ENCODE measurements around the gene DEGS2.

The DEGS2 gene

DNA sequence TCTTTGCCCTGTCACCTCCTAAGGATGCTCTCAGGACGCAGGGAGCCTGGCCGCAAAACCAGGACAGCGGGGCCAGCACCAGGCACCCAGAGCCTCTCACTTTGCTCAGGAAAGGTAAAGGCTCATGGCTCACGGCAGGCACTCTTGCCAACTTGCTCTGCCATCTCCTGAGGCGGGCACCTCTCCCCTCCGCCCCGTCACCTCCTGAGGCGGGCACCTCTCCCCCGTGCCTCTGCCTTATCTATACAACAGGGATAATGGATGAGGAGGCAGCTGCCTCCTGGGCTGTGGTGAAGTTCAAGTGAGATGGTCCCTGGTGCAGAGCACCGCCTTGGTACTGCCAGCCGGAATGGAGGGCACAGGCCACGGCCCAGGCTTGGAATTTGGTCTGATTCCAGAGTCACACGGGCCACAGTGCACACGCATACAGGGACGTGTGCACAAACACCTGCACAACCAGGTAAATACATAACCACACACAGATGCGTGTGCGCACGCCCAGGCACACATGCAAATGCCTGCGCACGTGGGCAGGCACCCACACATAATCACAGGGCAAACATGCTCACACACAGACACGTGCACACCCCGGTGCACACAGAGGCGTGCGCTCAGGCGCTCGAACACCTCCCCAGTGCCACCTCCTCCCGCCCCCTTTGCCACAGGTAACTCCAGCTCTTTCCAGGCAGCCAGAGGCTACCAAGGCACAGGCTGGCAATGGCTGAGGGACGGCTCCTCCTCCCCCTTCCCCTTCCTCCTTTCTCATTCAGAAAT is 11.6 kb downstream of the DEGS2 start:
- DNase-seq: no peak

- DNase-seq: peak; percentile 59
Measured at GRCh38 chr14:100147181-100147631, 12.2 kb downstream of the DEGS2 start.

DNA sequence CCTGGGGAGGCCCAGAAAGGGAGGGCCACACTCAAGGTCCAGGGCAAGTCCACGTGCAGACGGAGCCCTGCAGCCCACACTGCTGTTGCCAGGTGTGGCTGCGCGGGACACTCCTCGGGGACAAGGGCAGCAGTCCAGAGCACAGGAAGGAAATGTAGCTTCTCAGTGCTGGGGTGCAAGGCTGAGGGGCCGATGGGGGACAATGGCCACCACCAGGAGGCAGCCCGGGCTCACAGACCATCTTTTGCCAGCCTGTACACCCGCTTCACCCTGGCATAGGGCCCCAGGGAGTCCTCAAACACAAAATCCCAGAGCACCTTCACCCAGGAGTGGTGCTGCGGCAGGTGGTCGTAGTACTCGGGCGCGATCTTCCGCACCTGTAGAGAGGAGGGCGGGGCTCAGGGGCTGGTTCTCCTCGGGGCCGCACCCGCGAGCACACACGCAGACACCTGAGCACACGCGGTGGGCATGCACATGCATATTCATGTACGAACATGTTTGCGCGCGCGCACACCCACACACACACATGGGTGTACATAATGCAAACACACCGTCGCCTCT is 12.8 kb downstream of the DEGS2 start:
- DNase-seq: peak; percentile 46

DNA sequence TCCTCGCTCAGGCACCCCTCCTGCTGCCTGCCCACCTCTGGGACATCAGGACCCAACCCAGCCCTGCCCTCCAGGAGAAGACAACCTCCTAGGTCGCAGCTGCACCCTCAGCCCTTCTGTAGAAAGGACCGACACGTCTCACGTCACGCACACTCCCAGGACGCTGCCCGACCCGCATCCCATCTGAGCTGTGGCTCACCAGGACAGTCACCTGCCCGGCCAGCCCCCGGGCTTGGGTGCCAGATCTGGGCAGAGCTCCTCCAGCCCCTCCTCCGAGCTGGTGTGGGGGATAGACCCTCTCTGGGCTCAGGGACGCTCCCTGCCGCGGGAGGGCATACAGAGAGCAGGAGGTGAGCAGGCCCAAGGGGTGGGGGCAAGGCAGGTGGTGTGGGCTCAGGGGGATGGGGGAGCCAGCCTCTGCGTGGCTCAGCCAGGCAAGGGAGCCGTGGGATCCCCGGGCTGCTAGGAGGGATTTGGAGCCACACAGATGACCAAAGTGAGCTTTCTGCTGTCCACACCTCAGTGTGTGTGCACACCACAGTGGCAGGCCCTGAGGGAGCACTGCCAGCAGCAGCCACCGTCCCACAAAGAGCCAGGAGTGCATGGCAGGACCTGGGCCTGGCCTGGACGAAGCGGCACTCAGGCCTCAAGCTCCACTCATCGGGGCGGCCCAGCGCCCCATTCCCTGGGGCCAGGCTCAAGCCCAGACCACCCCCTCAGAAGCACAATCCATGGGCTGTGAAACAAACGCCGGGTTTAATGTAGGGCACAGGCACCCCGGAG is 13.6 kb downstream of the DEGS2 start:
- no peak for DNase-seq

GRCh38 chr14:100144996-100145646 is 14.3 kb downstream of the DEGS2 start:
- DNase-seq: peak; percentile 53

DNA sequence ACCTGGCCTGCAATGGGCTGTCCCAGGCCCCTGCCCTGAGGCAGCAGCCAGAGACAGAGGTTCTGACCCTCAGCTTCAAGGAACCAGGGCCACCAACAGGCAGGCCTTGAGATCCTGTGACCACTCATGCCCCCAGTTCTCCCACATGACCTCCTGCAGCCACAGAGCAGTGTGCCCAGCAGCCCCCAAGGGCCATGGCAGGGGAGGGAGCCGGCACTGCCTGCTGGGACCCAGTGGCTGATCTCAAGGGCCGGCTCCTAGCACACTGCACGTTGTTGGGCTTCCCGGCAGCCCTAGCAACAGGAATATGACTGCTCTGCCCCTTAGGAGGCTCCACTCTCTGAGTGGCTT is 14.8 kb downstream of the DEGS2 start:
- no peak for DNase-seq

DNA sequence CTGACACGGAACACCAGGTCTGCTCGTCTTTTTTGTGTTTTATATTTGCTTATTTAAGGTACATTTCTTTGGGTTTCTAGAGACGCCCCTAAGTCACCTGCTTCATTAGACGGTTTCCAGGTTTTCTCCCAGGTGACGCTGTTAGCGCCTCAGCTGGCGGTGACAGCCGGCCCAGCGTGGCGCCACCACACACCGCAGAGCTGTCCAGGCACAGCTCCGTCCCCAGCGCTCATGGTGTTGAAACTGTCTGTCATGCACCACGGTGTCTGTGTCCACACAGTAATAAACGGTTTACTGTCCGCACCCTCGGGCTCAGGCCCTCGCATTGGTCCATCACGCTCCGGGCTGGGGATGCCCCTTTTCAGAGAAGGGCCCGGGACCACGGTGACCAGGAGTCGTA is 15.5 kb downstream of the DEGS2 start:
- no peak for DNase-seq

GRCh38 chr14:100143523-100143922 is 15.9 kb downstream of the DEGS2 start:
- no peak for DNase-seq

GRCh38 chr14:100142073-100143040 is 17.1 kb downstream of the DEGS2 start:
- peak; percentile 100 for DNase-seq

- no peak for DNase-seq
Measured at GRCh38 chr14:100141098-100141497, 18.3 kb downstream of the DEGS2 start.

DNA sequence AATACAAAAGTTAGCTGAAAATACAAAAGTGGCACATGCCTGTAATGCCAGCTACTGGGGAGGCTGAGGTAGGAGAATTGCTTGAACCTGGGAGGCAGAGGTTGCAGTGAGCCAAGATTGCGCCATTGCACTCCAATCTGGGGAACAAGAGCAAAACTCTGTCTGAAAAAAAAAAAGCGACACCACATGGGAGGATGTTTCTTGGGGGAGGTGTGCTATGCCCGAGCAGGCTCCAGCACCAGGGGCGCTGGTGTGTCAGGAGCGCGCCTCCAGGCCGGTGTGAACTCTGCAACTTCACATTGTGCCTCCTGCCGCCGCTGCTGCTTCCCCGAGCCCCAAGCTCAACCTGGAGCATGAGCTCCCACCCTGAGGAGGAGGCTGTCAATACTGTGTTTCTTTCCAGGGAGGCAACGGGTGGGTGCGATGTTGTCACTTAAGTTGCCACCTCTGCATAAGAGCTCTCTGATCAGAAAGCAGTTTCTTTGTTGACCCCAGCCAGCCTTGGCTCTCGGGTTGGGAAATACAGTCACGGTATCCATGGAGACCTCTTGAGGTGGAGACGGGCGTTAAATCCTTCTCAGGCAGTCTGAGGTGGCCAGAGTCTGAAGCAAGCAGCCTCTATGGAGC is 18.9 kb downstream of the DEGS2 start:
- DNase-seq: peak; percentile 79

DNA sequence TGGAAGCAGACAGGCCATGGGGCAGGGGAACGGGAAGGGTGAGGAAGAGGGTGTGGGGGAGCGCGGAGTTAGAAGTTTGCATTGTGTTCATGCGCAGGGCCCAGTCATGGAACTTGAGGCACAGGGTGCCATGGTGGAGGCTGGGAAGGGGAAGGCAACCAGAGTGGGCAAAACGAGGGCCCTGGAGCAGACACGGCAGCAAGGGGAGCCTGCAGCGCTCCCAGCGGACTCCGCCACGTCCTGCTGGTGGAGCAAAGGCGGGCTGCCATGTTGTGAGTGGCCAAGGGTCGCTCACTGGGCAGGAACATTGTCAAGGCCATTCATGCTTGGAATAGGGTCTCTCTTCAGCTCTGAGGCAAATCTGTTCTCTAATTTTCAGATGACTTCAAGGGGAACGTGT is 20.5 kb downstream of the DEGS2 start:
- no peak for DNase-seq

DNA sequence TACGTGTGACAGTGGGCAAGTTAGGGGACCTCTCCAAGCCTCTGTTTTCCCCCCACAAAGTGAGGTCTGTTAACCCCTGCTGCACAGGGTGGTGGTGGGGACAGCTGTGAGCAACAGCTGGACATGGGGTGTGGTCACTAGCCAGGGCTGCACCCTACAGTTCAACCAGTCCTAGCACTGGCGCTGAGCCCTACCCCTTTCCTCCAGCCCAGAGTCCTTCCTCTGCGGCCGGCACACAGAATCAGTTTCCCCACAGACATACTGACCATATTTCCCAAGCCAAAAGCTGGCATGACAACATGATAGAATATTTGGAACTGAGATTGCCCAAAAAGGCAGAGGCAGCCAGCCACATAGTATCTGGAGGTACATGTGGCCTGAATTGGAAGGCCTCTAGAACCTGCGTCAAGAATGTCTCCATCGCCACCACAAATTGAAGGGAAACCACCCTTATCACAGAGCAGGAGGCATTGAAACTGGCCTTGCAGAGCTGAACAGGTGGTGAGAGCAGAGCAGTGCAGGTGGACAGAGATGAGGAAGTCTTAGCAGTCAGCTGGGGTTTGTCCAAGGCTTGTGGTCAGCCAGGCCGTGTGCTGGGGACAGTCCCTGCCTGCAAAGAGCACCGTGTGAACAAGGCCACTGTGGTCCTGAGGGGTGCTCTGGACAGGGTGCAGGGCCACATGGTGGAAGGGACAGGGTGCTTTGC is 21.2 kb downstream of the DEGS2 start:
- no peak for DNase-seq

- no peak for DNase-seq
Measured at GRCh38 chr14:100137173-100137572, 22.3 kb downstream of the DEGS2 start.

- DNase-seq: no peak
Measured at GRCh38 chr14:100135784-100136183, 23.7 kb downstream of the DEGS2 start.

- DNase-seq: no peak
Measured at GRCh38 chr14:100135073-100135472, 24.4 kb downstream of the DEGS2 start.

GRCh38 chr14:100134586-100134985 is 24.9 kb downstream of the DEGS2 start:
- no peak for DNase-seq

GRCh38 chr14:100132903-100133510 is 26.4 kb downstream of the DEGS2 start:
- no peak for DNase-seq

- peak; percentile 66 for DNase-seq
Measured at GRCh38 chr14:100132161-100132902, 27.1 kb downstream of the DEGS2 start.

GRCh38 chr14:100131181-100131580 is 28.3 kb downstream of the DEGS2 start:
- DNase-seq: no peak
